Astrocyte of the spinal cord (primary cell): Measurements from ENCODE around the gene KMO.

Source experiments
- DNase-seq: peaks from one replicate; pipeline ENCODE4 v3.0.0; 2011; ENCODE audit warnings: low read depth, low spot score
- H3K4me3 ChIP-seq: 2 replicates; pipeline ENCODE4 v1.5.1; 2011; ENCODE audit warnings: low read depth, mild to moderate bottlenecking, low read length, moderate library complexity
- CTCF ChIP-seq: IDR thresholded peaks from 2 replicates; pipeline ENCODE4 v1.5.1; 2012; ENCODE audit warnings: low read depth, mild to moderate bottlenecking, low read length, inconsistent platforms
- in situ Hi-C: cut with HindIII; loops from 2 replicates; pipeline ENCODE4 v1.10.0; 2017; ENCODE audit warnings: low sequenced_read_pairs

Gene KMO

GRCh38 chr1:241598249-241598648 lies 66.1 kb downstream of the KMO start:
- no peak for TF ChIP-seq CTCF

DNA sequence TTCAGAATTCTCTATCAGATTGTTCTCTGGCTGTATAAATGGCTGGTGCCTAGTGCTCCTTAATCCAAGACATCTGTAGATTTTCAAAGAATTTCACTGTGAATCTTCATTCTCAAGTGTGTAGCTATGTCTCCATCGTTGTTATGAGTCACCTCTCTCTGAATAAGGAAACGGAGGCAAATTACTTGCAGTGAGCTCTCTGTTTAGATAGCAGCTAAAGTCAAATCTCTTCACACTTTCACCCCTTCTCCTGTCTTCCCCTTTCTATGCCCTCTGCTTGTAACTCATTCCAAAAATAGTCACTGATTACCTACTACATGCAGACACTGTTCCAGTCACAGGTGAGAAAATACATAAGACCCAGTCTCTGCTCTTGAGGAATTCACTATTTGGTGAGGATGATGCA lies 68.3 kb downstream of the KMO start:
- peak; percentile 50 for DNase-seq
- TF ChIP-seq CTCF = no peak
- no peak overlapping the region for H3K4me3 ChIP-seq
- in situ Hi-C loops = no loop called here

More at GRCh38 chr1:241598249-241598648, 66.1 kb downstream of the KMO start:
- in situ Hi-C loops = no loop called here
- H3K4me3 ChIP-seq = no peak overlapping the region
- DNase-seq = no peak

DNA sequence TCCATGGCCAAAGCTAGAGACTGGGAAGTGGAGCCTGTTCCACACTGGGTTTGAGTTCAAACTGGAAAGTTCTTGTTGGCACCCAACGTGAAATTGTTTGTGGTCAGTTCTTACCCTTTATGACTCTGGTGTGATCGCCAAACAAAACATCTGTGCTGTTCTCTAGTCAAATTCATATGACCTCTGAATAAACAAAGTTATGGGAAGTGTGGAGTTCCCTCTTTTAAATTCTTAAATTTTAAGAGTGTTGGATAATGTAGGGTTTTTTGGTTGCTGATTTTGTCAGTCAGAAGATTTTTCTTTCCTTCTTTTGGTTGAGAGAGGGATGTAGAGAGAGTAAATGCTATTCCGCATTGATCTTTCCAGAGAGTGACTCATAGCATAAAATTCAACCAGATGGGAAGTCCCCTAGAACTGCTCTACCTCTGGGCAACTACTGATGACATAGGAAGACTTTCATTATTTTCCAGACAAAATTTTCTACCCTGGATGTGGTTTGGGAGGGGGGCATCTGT lies 71.6 kb downstream of the KMO start:
- in situ Hi-C loops = no loop called here
- H3K4me3 ChIP-seq = no peak overlapping the region
- DNase-seq = peak; percentile 86
- no peak for TF ChIP-seq CTCF

- H3K4me3 ChIP-seq = no peak overlapping the region
- DNase-seq = no peak
- peak; percentile 41 for TF ChIP-seq CTCF
- in situ Hi-C loops = no loop called here
Measured at GRCh38 chr1:241605146-241605805, 73.1 kb downstream of the KMO start.

- no peak overlapping the region for H3K4me3 ChIP-seq
- TF ChIP-seq CTCF = no peak
- in situ Hi-C loops = no loop called here
- peak; percentile 46 for DNase-seq
Measured at GRCh38 chr1:241606544-241606943, 74.4 kb downstream of the KMO start.

DNA sequence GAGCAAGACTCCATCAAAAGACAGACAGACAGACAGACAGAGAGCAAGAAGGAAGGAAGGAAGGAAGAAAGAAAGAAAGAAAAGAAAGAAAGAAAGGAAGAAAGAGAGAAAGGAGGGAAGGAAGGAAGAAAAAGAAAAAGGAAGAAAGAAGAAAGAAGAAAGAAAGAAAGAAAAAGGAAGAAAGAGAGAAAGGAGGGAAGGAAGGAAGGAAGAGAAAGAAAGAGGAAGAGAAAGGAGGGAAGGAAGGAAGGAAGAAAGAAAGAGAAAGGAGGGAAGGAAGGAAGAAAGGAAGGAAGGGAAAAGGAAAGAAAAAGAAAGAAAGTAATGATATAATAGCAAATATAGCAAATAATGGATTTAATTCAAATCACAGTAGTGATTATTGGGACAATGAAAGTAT lies 75.3 kb downstream of the KMO start:
- in situ Hi-C loops = no loop called here
- DNase-seq = no peak
- no peak for TF ChIP-seq CTCF
- H3K4me3 ChIP-seq = no peak overlapping the region
